Upper lobe of left lung (tissue), 6 donors: ENCODE data around the gene JPH4. TPM values are rescaled to one million over a fixed set of nuclear protein-coding genes. Genes with fewer than 3 reads are reported as not detected.

Source experiments
- ATAC-seq, 2 donors: fragments of 200-7000 bp; cut with Tn5 transposase; one replicate each; pipeline ENCODE4 v1.9.1; 2022; ENCODE audit warnings: mild to moderate bottlenecking in 2 of 2, moderate library complexity in 2 of 2; ENCODE audit not compliant: low FRiP score in 2 of 2
- DNase-seq, 2 donors: peaks; one replicate each; pipeline ENCODE4 v3.0.0-alpha.2; 2019 to 2020
- H3K27ac ChIP-seq, 4 donors: fragments of 200-600 bp; sonication (generic); one replicate each; pipeline ENCODE4 v1.5.1; 2016 to 2019
- H3K27me3 ChIP-seq, 4 donors: fragments of 200-600 bp; sonication (generic); one replicate each; pipeline ENCODE4 v1.5.1; 2017 to 2019
- H3K36me3 ChIP-seq, 4 donors: fragments of 200-600 bp; sonication (generic); one replicate each; pipeline ENCODE4 v1.5.1; 2016 to 2019
- H3K4me1 ChIP-seq, 4 donors: fragments of 200-600 bp; sonication (generic); one replicate each; pipeline ENCODE4 v1.5.1; 2018 to 2019
- H3K4me3 ChIP-seq, 4 donors: fragments of 200-600 bp; sonication (generic); one replicate each; pipeline ENCODE4 v1.5.1; 2017 to 2019; ENCODE audit warnings: mild to moderate bottlenecking in 2 of 4, moderate library complexity in 1 of 4
- H3K9me3 ChIP-seq, 4 donors: fragments of 200-600 bp; sonication (generic); one replicate each; pipeline ENCODE4 v1.5.1; 2018 to 2019
- EP300 ChIP-seq, 4 donors: sonication (generic); formaldehyde crosslinking; IDR thresholded peaks; one replicate each; pipeline ENCODE4 v1.5.1; 2017; ENCODE audit warnings: antibody characterized with exemption in 4 of 4, control low read depth in 2 of 4
- POLR2A ChIP-seq, 4 donors: fragments of 450-650 bp; IDR thresholded peaks; one replicate each; pipeline ENCODE4 v1.5.1; 2016 to 2017; ENCODE audit warnings: antibody characterized with exemption in 4 of 4, mild to moderate bottlenecking in 2 of 4
- POLR2AphosphoS5 ChIP-seq, 2 donors: sonication (generic); formaldehyde crosslinking; IDR thresholded peaks; one replicate each; pipeline ENCODE4 v1.5.1; 2017; ENCODE audit warnings: antibody characterized with exemption in 2 of 2
- WGBS, 2 donors: methylation state at CpG; one replicate each; pipeline ENCODE4 v1.1.5; 2017 to 2018; 5-methylcytosine and 5-hydroxymethylcytosine counted together
- total RNA-seq, 6 donors: library from RNA; depleted of rRNA in 4 of 6; stranded (reverse); fragments of >200 nt in 4 of 6; gene quantifications; one replicate each; pipeline versions ENCODE4 v1.1.0 to v1.2.1, GENCODE V29; 2016 to 2021
- TF ChIP-seq, protein P1 (sequence below), 6 experiments: fragments of 450-650 bp in 4 of 6; fragments of 200-600 bp in 2 of 6; sonication (generic) in 2 of 6; IDR thresholded peaks; one replicate each; pipeline ENCODE4 v1.5.1; 2016 to 2019; ENCODE audit warnings: antibody characterized with exemption in 6 of 6
- donor health status: DM: no; HTN: no; CAD: no; lungs with moderate emphysema.
- donor health status: DM: no; HTN: yes; CAD: no; lungs with severe emphysema.

Gene JPH4
- 1 to 10 TPM in 5 of 6 donors, under 1 TPM in 1; 0.69 to 6.5 (median 2.5) TPM for total RNA-seq

- Histone ChIP-seq H3K4me1 (peaks cover 17 to 22% (median 19%) of the 10 kb centered on the region in 4 donors), H3K27me3 (peaks cover 0 to 34% (median 24%) of the 10 kb centered on the region in 4 donors), H3K36me3 (no peaks in the 10 kb centered on the region), H3K27ac (no peak within 1 kb of the TSS), H3K4me3 (peak within 1 kb of the TSS in 1 of 4 donors; percentile 33), H3K9me3 (no peaks in the 10 kb centered on the region)
- ATAC-seq (no peak), DNase-seq (peak in 1 of 2 donors; percentile 47)
- 16 to 19% methylated on average over 18 of the region's 18 CpGs for WGBS, 2 donors
- TF ChIP-seq POLR2A (IDR thresholded peaks at IDR 0.05), result no peak
- TF ChIP-seq, protein P1, sequence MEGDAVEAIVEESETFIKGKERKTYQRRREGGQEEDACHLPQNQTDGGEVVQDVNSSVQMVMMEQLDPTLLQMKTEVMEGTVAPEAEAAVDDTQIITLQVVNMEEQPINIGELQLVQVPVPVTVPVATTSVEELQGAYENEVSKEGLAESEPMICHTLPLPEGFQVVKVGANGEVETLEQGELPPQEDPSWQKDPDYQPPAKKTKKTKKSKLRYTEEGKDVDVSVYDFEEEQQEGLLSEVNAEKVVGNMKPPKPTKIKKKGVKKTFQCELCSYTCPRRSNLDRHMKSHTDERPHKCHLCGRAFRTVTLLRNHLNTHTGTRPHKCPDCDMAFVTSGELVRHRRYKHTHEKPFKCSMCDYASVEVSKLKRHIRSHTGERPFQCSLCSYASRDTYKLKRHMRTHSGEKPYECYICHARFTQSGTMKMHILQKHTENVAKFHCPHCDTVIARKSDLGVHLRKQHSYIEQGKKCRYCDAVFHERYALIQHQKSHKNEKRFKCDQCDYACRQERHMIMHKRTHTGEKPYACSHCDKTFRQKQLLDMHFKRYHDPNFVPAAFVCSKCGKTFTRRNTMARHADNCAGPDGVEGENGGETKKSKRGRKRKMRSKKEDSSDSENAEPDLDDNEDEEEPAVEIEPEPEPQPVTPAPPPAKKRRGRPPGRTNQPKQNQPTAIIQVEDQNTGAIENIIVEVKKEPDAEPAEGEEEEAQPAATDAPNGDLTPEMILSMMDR (IDR thresholded peaks at IDR 0.05), result no peak
- TF ChIP-seq POLR2AphosphoS5 (IDR thresholded peaks at IDR 0.05), result no peak
- TF ChIP-seq EP300 (IDR thresholded peaks at IDR 0.05), result no peak
Measured at GRCh38 chr14:23578560-23579310, at the start of gene JPH4. Gene JPH4, minus strand, starts transcription at chr14:23578790. Its CDS starts 1,337 bp downstream, at chr14:23577453.

GRCh38 chr14:23627961-23628360 is 49.4 kb upstream of the JPH4 start:
- WGBS, 2 donors, result 85 to 88% methylated on average over 6 of the region's 6 CpGs
- TF ChIP-seq POLR2A (IDR thresholded peaks at IDR 0.05) (no peak), POLR2AphosphoS5 (IDR thresholded peaks at IDR 0.05) (no peak), EP300 (IDR thresholded peaks at IDR 0.05) (no peak)
- TF ChIP-seq, protein P1 (IDR thresholded peaks at IDR 0.05), result no peak

DNA sequence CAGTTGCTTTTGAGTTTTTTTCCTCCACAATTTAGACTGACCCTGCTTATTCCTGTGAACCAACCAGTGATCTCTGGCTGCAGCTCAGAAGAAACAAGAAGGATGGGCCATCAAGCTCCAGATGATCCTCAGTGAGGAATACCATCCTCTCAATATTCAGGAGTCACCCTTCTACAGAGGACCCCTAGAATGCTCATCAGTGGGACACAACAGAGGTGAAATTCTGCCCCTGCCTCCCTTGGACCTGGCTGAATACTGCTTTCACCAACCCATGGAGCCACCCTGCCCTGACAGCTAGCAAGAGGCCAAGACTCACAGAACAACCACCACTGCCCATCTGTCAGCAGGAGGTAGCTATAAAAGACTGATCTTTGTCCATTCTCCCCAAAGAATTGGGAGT is 48.4 kb upstream of the JPH4 start:
- TF ChIP-seq EP300 (IDR thresholded peaks at IDR 0.05), result no peak
- TF ChIP-seq POLR2AphosphoS5 (IDR thresholded peaks at IDR 0.05), result no peak
- H3K27me3 ChIP-seq, result no peaks in the 10 kb centered on the region
- ATAC-seq, result no peak

More at GRCh38 chr14:23627961-23628360, 49.4 kb upstream of the JPH4 start:
- DNase-seq, result no peak
- no peak for ATAC-seq
- H3K36me3 ChIP-seq, result no peaks in the 10 kb centered on the region
- no peak overlapping the region for H3K27ac ChIP-seq
- H3K9me3 ChIP-seq, result peaks cover 0 to 12% (median 8%) of the 10 kb centered on the region in 4 donors
- H3K27me3 ChIP-seq, result no peaks in the 10 kb centered on the region
- no peak overlapping the region for H3K4me3 ChIP-seq
- peaks cover 0 to 11% (median 8%) of the 10 kb centered on the region in 4 donors for H3K4me1 ChIP-seq

GRCh38 chr14:23624830-23625404 is 46.3 kb upstream of the JPH4 start:
- Histone ChIP-seq H3K27ac (no peak overlapping the region), H3K36me3 (no peaks in the 10 kb centered on the region), H3K9me3 (peaks cover 0 to 12% (median 8%) of the 10 kb centered on the region in 4 donors), H3K4me3 (no peak overlapping the region), H3K4me1 (peaks cover 0 to 10% (median 0%) of the 10 kb centered on the region in 4 donors), H3K27me3 (no peaks in the 10 kb centered on the region)
- WGBS, 2 donors, result 92 to 93% methylated on average over 3 of the region's 3 CpGs
- no peak for DNase-seq
- no peak for TF ChIP-seq EP300 (IDR thresholded peaks at IDR 0.05)
- TF ChIP-seq POLR2AphosphoS5 (IDR thresholded peaks at IDR 0.05), result no peak
- TF ChIP-seq POLR2A (IDR thresholded peaks at IDR 0.05), result no peak
- ATAC-seq, result no peak

More for the DNA sequence above, 48.4 kb upstream of the JPH4 start:
- H3K27ac ChIP-seq, result no peak overlapping the region
- H3K4me3 ChIP-seq, result no peak overlapping the region
- DNase-seq, result no peak
- peaks cover 2 to 7% (median 5%) of the 10 kb centered on the region in 4 donors for H3K4me1 ChIP-seq
- H3K36me3 ChIP-seq, result no peaks in the 10 kb centered on the region
- H3K9me3 ChIP-seq, result peaks cover 0 to 12% (median 8%) of the 10 kb centered on the region in 4 donors

GRCh38 chr14:23623962-23624361 is 45.4 kb upstream of the JPH4 start:
- DNase-seq, result no peak
- Histone ChIP-seq H3K27me3 (no peaks in the 10 kb centered on the region), H3K9me3 (peaks cover 0 to 12% (median 8%) of the 10 kb centered on the region in 4 donors), H3K27ac (no peak overlapping the region), H3K4me3 (no peak overlapping the region), H3K4me1 (peaks cover 0 to 10% (median 0%) of the 10 kb centered on the region in 4 donors), H3K36me3 (no peaks in the 10 kb centered on the region)
- ATAC-seq, result no peak
- TF ChIP-seq POLR2A (IDR thresholded peaks at IDR 0.05), result no peak
- TF ChIP-seq EP300 (IDR thresholded peaks at IDR 0.05), result no peak
- TF ChIP-seq POLR2AphosphoS5 (IDR thresholded peaks at IDR 0.05), result no peak
- TF ChIP-seq, protein P1 (IDR thresholded peaks at IDR 0.05), result no peak
